SK-N-SH (cell line): ENCODE measurements around the gene TMEFF1. TPM values are rescaled to one million over a fixed set of nuclear protein-coding genes. Genes with fewer than 3 reads are reported as not detected.

ENCODE experiments used
- CTCF ChIA-PET: fragments of 300-600, 350-600 bp; formaldehyde crosslinking; extraction: SDS; loops from one replicate; lab custom pipeline; 2021; lab: Yijun Ruan, JAX
- POLR2A ChIA-PET: fragments of 350-600 bp; sonication (Branson Sonifier 250); formaldehyde crosslinking; extraction: SDS; loops from one replicate; lab custom pipeline; 2020; ENCODE audit warnings: antibody characterized with exemption, inconsistent platforms; lab: Yijun Ruan, JAX
- DNase-seq: peaks from one replicate; pipeline ENCODE4 v3.0.0; 2012
- H2AFZ ChIP-seq: fragments of 200-600 bp; sonication (generic); 2 replicates; pipeline ENCODE4 v1.8.1; 2016; ENCODE audit warnings: antibody characterized with exemption, mild to moderate bottlenecking, low read depth
- H3F3A ChIP-seq: fragments of 200-600 bp; sonication (generic); replicated peaks from 2 replicates; pipeline ENCODE3; 2016; ENCODE audit warnings: antibody characterized with exemption, mild to moderate bottlenecking; ENCODE audit not compliant: insufficient read depth
- H3K27ac ChIP-seq, 2 experiments: fragments of 200-500 bp in 1 of 2; fragments of 200-600 bp in 1 of 2; sonication (Bioruptor generic) in 1 of 2; sonication (generic), shearing (Covaris generic) in 1 of 2; 2 replicates each; pipeline versions ENCODE4 v1.5.1 to v1.6.1; 2014 to 2016; ENCODE audit warnings: low read depth in 2 of 2, inconsistent platforms in 1 of 2, low read length in 1 of 2, mild to moderate bottlenecking in 1 of 2, mixed read lengths in 1 of 2
- H3K27me3 ChIP-seq: fragments of 200-600 bp; sonication (generic), shearing (Covaris generic); 2 replicates; pipeline ENCODE4 v1.6.1; 2016; ENCODE audit warnings: mixed run types; ENCODE audit not compliant: insufficient read depth
- H3K36me3 ChIP-seq, 2 experiments: fragments of 200-500 bp in 1 of 2; fragments of 200-600 bp in 1 of 2; sonication (Bioruptor generic) in 1 of 2; sonication (generic) in 1 of 2; replicated peaks in 1 of 2; 2 replicates each; pipeline versions ENCODE3 to v1.5.1; 2014 to 2016; ENCODE audit warnings: low read length in 1 of 2, mild to moderate bottlenecking in 1 of 2; ENCODE audit not compliant: insufficient read depth in 2 of 2, control insufficient read depth in 1 of 2
- H3K4me1 ChIP-seq, 2 experiments: fragments of 200-500 bp in 1 of 2; fragments of 200-600 bp in 1 of 2; sonication (Bioruptor generic) in 1 of 2; sonication (generic), shearing (Covaris generic) in 1 of 2; 2 replicates each; pipeline versions ENCODE4 v1.5.1 to v1.6.1; 2014 to 2016; ENCODE audit warnings: low read depth in 1 of 2, low read length in 1 of 2, mixed run types in 1 of 2; ENCODE audit not compliant: insufficient read depth in 2 of 2, control insufficient read depth in 1 of 2
- H3K4me2 ChIP-seq: fragments of 200-600 bp; sonication (generic), shearing (Covaris generic); 2 replicates; pipeline ENCODE4 v1.6.1; 2017; ENCODE audit warnings: mixed run types
- H3K4me3 ChIP-seq, 2 experiments: fragments of 200-500 bp in 1 of 2; fragments of 200-600 bp in 1 of 2; sonication (Bioruptor generic) in 1 of 2; sonication (generic), shearing (Covaris generic) in 1 of 2; 2 replicates each; pipeline versions ENCODE4 v1.5.1 to v1.8.1; 2014 to 2016; ENCODE audit warnings: low read depth in 2 of 2, inconsistent platforms in 1 of 2, low read length in 1 of 2, mild to moderate bottlenecking in 1 of 2, mixed read lengths in 1 of 2, moderate library complexity in 1 of 2
- H3K79me2 ChIP-seq: fragments of 200-600 bp; sonication (generic); 2 replicates; pipeline ENCODE4 v1.8.1; 2017; ENCODE audit warnings: mild to moderate bottlenecking; ENCODE audit not compliant: insufficient read depth
- H3K9ac ChIP-seq: fragments of 200-600 bp; sonication (generic); 2 replicates; pipeline ENCODE4 v1.6.1; 2017; ENCODE audit warnings: mixed run types
- H3K9me2 ChIP-seq: fragments of 200-600 bp; sonication (generic); 2 replicates; pipeline ENCODE4 v1.6.1; 2017; ENCODE audit warnings: mixed run types
- H3K9me3 ChIP-seq: fragments of 200-600 bp; sonication (generic); 2 replicates; pipeline ENCODE4 v1.6.1; 2017; ENCODE audit warnings: mixed run types, mild to moderate bottlenecking, moderate library complexity
- H4K20me1 ChIP-seq: fragments of 200-600 bp; sonication (generic); 2 replicates; pipeline ENCODE4 v1.6.1; 2017; ENCODE audit warnings: mild to moderate bottlenecking, mixed run types; ENCODE audit not compliant: insufficient read depth
- CTCF ChIP-seq: fragments of 200-600 bp; sonication (generic); IDR thresholded peaks from 2 replicates; pipeline ENCODE4 v1.6.1; 2017; ENCODE audit warnings: antibody characterized with exemption, mild to moderate bottlenecking, moderate library complexity
- ELF1 ChIP-seq: IDR thresholded peaks from 2 replicates; pipeline ENCODE4 v1.4.0; 2012
- EP300 ChIP-seq, 2 experiments: IDR thresholded peaks; 2 replicates each; pipeline versions ENCODE4 v1.4.0 to v1.6.1; 2012; ENCODE audit warnings: borderline replicate concordance in 1 of 2, low read depth in 1 of 2, low read length in 1 of 2
- FOXM1 ChIP-seq: IDR thresholded peaks from 2 replicates; pipeline ENCODE4 v1.4.0; 2012; ENCODE audit warnings: low read depth, mild to moderate bottlenecking
- GABPA ChIP-seq: IDR thresholded peaks from 2 replicates; pipeline ENCODE4 v1.4.0; 2012; ENCODE audit warnings: low read depth, mild to moderate bottlenecking
- GATA2 ChIP-seq: sonication (generic); formaldehyde crosslinking; IDR thresholded peaks from 2 replicates; pipeline ENCODE4 v1.5.0; 2020; ENCODE audit warnings: mild to moderate bottlenecking, missing genetic modification reagents
- NRF1 ChIP-seq: IDR thresholded peaks from 2 replicates; pipeline ENCODE4 v1.6.1; 2012; ENCODE audit warnings: low read depth, mild to moderate bottlenecking, low read length
- POLR2AphosphoS5 ChIP-seq: IDR thresholded peaks from 2 replicates; pipeline ENCODE4 v1.6.1; 2012; ENCODE audit warnings: low read depth, low read length
- REST ChIP-seq: IDR thresholded peaks from 2 replicates; pipeline ENCODE4 v1.6.1; 2012; ENCODE audit warnings: mild to moderate bottlenecking, low read depth, low read length, moderate library complexity
- SIN3A ChIP-seq: IDR thresholded peaks from 2 replicates; pipeline ENCODE4 v1.6.1; 2012; ENCODE audit warnings: low read depth, mild to moderate bottlenecking, low read length, moderate library complexity, borderline replicate concordance
- SMC3 ChIP-seq: IDR thresholded peaks from 2 replicates; pipeline ENCODE4 v1.6.1; 2012; ENCODE audit warnings: low read depth, low read length, improper control_type of control experiment
- TAF1 ChIP-seq: IDR thresholded peaks from 2 replicates; pipeline ENCODE4 v1.6.1; 2012; ENCODE audit warnings: low read depth, mild to moderate bottlenecking, low read length, moderate library complexity, borderline replicate concordance
- TEAD4 ChIP-seq: IDR thresholded peaks from 2 replicates; pipeline ENCODE4 v1.4.0; 2012; ENCODE audit warnings: mild to moderate bottlenecking, borderline replicate concordance; ENCODE audit not compliant: insufficient read depth
- USF1 ChIP-seq: IDR thresholded peaks from 2 replicates; pipeline ENCODE4 v1.4.0; 2012; ENCODE audit warnings: low read depth, borderline replicate concordance
- WGBS: methylation state at CpG from one replicate; pipeline ENCODE4 v1.1.6; 2017; ENCODE audit warnings: low lambda C conversion rate; 5-methylcytosine and 5-hydroxymethylcytosine counted together
- polyA plus RNA-seq, 3 experiments: library from polyadenylated mRNA; depleted of rRNA; stranded (reverse); fragments of >200 nt; gene quantifications; 2 replicates each; pipeline ENCODE4 v1.2.3, GENCODE V29; 2012

TMEFF1 gene
- polyA plus RNA-seq (2012; rRNA removed), result 2.1 and 2.5 TPM in 2 replicates
- polyA plus RNA-seq (2012; cell fraction: cytosol; rRNA removed), result 2.4 and 3.4 TPM in 2 replicates
- 0.68 and 1.1 TPM in 2 replicates for polyA plus RNA-seq (2012; cell fraction: nucleus; rRNA removed)

GRCh38 chr9:100472788-100473275, at the start of gene TMEFF1:
Gene TMEFF1 (plus strand): TSS chr9:100473149. CDS start chr9:100473545, 396 bp downstream.
- Histone ChIP-seq H3K9me3 (no peaks in the 10 kb centered on the region), H3K27me3 (no peaks in the 10 kb centered on the region), H3K79me2 (peaks cover 17% of the 10 kb centered on the region; the same call in 1 of the 2 replicates), H2AFZ (peak within 1 kb of the TSS; percentile 76), H3K27ac (peak within 1 kb of the TSS in 1 of 2 experiments; percentile 51; a peak in 1 of 4 replicates), H3K36me3 (no peaks in the 10 kb centered on the region), H3K4me2 (peak within 1 kb of the TSS; percentile 97), H3K4me1 (peaks cover 0 to 10% of the 10 kb centered on the region in 2 experiments; a peak in 2 of 4 replicates), H3K9ac (peak within 1 kb of the TSS; percentile 71), H3F3A (peaks cover 9% of the 10 kb centered on the region), H4K20me1 (no peaks in the 10 kb centered on the region), H3K9me2 (no peaks in the 10 kb centered on the region), H3K4me3 (peak within 1 kb of the TSS; percentile 77 to 82)
- 23% methylated on average over 4 of the region's 54 CpGs for WGBS
- TF ChIP-seq FOXM1 (no peak), REST (no peak), USF1 (no peak), SMC3 (no peak), NRF1 (peak; percentile 20; the same call in 1 of the 2 replicates), ELF1 (no peak), TAF1 (no peak), TEAD4 (no peak), CTCF (peak; percentile 39), EP300 (IDR thresholded peaks at IDR 0.05; ENCODE audit: borderline replicate concordance in 1 of 2, low read depth in 1 of 2, low read length in 1 of 2) (no peak), POLR2AphosphoS5 (no peak), GATA2 (CRISPR knock-in tag) (no peak), SIN3A (no peak), GABPA (no peak)
- POLR2A ChIA-PET, result no interaction called here
- peak; percentile 97 for DNase-seq
- CTCF ChIA-PET, result interaction anchor here (0.6 to 1.5 kb wide), 7 partner anchors 13 to 1241 kb away, joined by 3 to 5 read pairs (median 3); no protein-coding TSS in a partner anchor
